GM12878 (cell line): Measurements from ENCODE around the gene DTNA. TPM values are rescaled to one million over a fixed set of nuclear protein-coding genes. Genes with fewer than 3 reads are reported as not detected.

ENCODE experiments used
- ATAC-seq: fragments of 200-7000 bp; cut with Tn5 transposase; 3 replicates; pipeline ENCODE4 v1.9.1; 2020; ENCODE audit warnings: mild to moderate bottlenecking, moderate library complexity
- BruUV-seq: library from RNA; stranded (reverse); fragments of 400-500 nt; replicated peaks from 2 replicates; lab custom pipeline; 2021; lab: Mats Ljungman, UMichigan
- CTCF ChIA-PET: fragments of 300-600 bp; sonication (Branson Sonifier 250); formaldehyde crosslinking; extraction: SDS; loops from one replicate; lab custom pipeline; 2021; ENCODE audit warnings: inconsistent platforms; lab: Yijun Ruan, JAX
- POLR2A ChIA-PET: fragments of 350-600 bp; formaldehyde crosslinking; extraction: SDS; loops from one replicate; lab custom pipeline; 2021; ENCODE audit warnings: inconsistent platforms; lab: Charles Lee
- RAD21 ChIA-PET: fragments of 300-600 bp; sonication (Branson Sonifier 250); formaldehyde crosslinking; loops from one replicate; lab custom pipeline; 2023; ENCODE audit warnings: antibody characterized with exemption; ENCODE audit not compliant: unreplicated experiment; lab: Charles Lee
- SMC1A ChIA-PET: fragments of 300-600 bp; sonication (Branson Sonifier 250); formaldehyde crosslinking; loops from one replicate; lab custom pipeline; 2023; ENCODE audit not compliant: unreplicated experiment, uncharacterized antibody; lab: Charles Lee
- DNase-seq: peaks from one replicate; pipeline ENCODE4 v3.0.0-alpha.2; 2011; ENCODE audit warnings: low read depth, low spot score
- FAIRE-seq: peaks from 3 replicates; lab custom pipeline; 2011; peaks lifted over from hg19 to GRCh38; lab: Jason Lieb, UNC
- H2AFZ ChIP-seq: 2 replicates; pipeline ENCODE4 v1.6.0; 2011; ENCODE audit warnings: low read depth, low read length, control low read depth; ENCODE audit not compliant: control insufficient read depth
- H3K27ac ChIP-seq: 2 replicates; pipeline ENCODE4 v1.5.1; 2011; ENCODE audit warnings: control low read depth; ENCODE audit not compliant: control insufficient read depth, insufficient read depth
- H3K27me3 ChIP-seq, 2 experiments: replicated peaks in 1 of 2; 2 replicates each; pipeline versions ENCODE4 v1.6.0 to v1.6.1; 2011; ENCODE audit warnings: low read length in 1 of 2; ENCODE audit not compliant: control insufficient read depth in 2 of 2, insufficient read depth in 2 of 2
- H3K36me3 ChIP-seq, 2 experiments: 2 replicates each; pipeline ENCODE4 v1.5.1; 2011; ENCODE audit warnings: low read length in 1 of 2; ENCODE audit not compliant: control insufficient read depth in 2 of 2, insufficient read depth in 2 of 2
- H3K4me1 ChIP-seq: 2 replicates; pipeline ENCODE4 v1.6.1; 2011; ENCODE audit warnings: mild to moderate bottlenecking, low read length, moderate library complexity, mixed read lengths; ENCODE audit not compliant: control insufficient read depth, insufficient read depth
- H3K4me2 ChIP-seq: 2 replicates; pipeline ENCODE4 v1.6.0; 2011; ENCODE audit warnings: control low read depth; ENCODE audit not compliant: control insufficient read depth, insufficient read depth
- H3K4me3 ChIP-seq: fragments of 200-600 bp; sonication (generic); 2 replicates; pipeline ENCODE4 v1.5.1; 2016
- H3K79me2 ChIP-seq: 2 replicates; pipeline ENCODE4 v1.6.0; 2011; ENCODE audit warnings: low read length; ENCODE audit not compliant: control insufficient read depth, insufficient read depth
- H3K9ac ChIP-seq: 2 replicates; pipeline ENCODE4 v1.8.0; 2011; ENCODE audit warnings: low read length, control low read depth, mixed read lengths; ENCODE audit not compliant: control insufficient read depth, insufficient read depth
- H3K9me3 ChIP-seq: replicated peaks from 3 replicates; pipeline ENCODE4 v1.5.1; 2011; ENCODE audit warnings: mild to moderate bottlenecking, low read length; ENCODE audit not compliant: control insufficient read depth, insufficient read depth
- H4K20me1 ChIP-seq: 2 replicates; pipeline ENCODE4 v1.6.0; 2011; ENCODE audit not compliant: control insufficient read depth, insufficient read depth
- CREM ChIP-seq: IDR thresholded peaks from 2 replicates; pipeline ENCODE4 v1.6.1; 2014; ENCODE audit warnings: antibody characterized with exemption, low read depth
- PAX5 ChIP-seq: IDR thresholded peaks from 2 replicates; pipeline ENCODE4 v1.6.1; 2011; ENCODE audit warnings: low read depth, low read length, borderline replicate concordance
- SREBF2 ChIP-seq: IDR thresholded peaks from 2 replicates; pipeline ENCODE4 v1.6.1; 2012; ENCODE audit warnings: mild to moderate bottlenecking, low read length
- WGBS: methylation state at CpG from one replicate; pipeline ENCODE4 v1.1.6; 2016; ENCODE audit warnings: low lambda C conversion rate; ENCODE audit not compliant: insufficient replicate concordance, insufficient coverage; ENCODE audit errors: missing lambda C conversion rate; 5-methylcytosine and 5-hydroxymethylcytosine counted together
- in situ Hi-C: fragments of 300-500 bp; cut with MboI; formaldehyde crosslinking; loops from 9 replicates; pipeline ENCODE4 v1.14.3; 2018; ENCODE audit warnings: mixed read lengths
- intact Hi-C: fragments of 100-400 bp; cut with micrococcal nuclease; formaldehyde crosslinking; loops from one replicate; pipeline ENCODE4 v1.14.2; 2022; ENCODE audit not compliant: unreplicated experiment
- polyA plus RNA-seq, 11 experiments: library from polyadenylated mRNA; depleted of rRNA in 4 of 11; unstranded in 6 of 11; stranded (reverse) in 5 of 11; fragments of >200 nt; fragmentation: Nextera tagmentation in 4 of 11; fragmentation: Illumina TruSeq in 1 of 11; extraction: Ambion mirVana in 4 of 11; extraction: Trizol in 1 of 11; gene quantifications; 1 replicate in 1 of 11; 2 replicates in 10 of 11; pipeline versions ENCODE4 v1.2.1 to v1.2.3, GENCODE V29; 2011 to 2016; ENCODE audit warnings: inconsistent platforms in 2 of 11, missing spikeins in 2 of 11, low read depth in 1 of 11
- total RNA-seq, 4 experiments: library from RNA; depleted of rRNA in 3 of 4; stranded (reverse); fragments of >200 nt in 3 of 4; fragmentation: Illumina TruSeq in 1 of 4; extraction: Trizol in 1 of 4; gene quantifications; 2 replicates each; pipeline versions ENCODE4 v1.2.1 to v1.2.3, GENCODE V29; 2013 to 2021
- TF ChIP-seq, protein P1 (sequence below): fragments of 450-650 bp; IDR thresholded peaks from 2 replicates; pipeline ENCODE4 v1.6.1; 2017; ENCODE audit warnings: borderline replicate concordance

The DTNA gene
- total and polyA plus RNA-seq, 10 of the 15 experiments (the other 5 are each of a cell fraction or from before 2014, with no cell fraction given), result 0.26 to 8.6 (median 0.53) TPM

DNA sequence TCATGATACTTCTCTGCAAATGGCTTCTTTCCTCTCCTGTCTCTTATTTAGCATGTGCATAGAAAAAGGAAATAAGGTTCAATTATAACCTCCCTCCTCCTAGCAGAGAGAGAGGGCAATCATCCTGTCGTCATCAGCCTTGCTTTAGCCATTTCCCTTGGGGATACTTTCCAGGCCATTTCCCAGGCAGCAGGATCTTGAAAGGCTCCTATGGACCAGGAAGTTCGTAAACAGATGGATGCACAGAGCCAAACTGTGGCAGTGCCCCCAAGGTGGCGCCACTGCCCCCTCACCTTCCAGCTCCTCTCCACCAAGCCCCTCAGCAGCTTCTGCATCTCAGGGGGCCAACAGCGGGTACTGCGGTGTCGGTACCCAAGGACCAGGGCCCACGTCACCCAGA is 157.4 kb downstream of the DTNA start:
- Histone ChIP-seq H3K27me3 (no peaks in the 10 kb centered on the region), H3K4me2 (no peak overlapping the region), H2AFZ (no peak overlapping the region), H3K9me3 (no peaks in the 10 kb centered on the region; the same call in 2 of the 3 replicates), H3K79me2 (no peaks in the 10 kb centered on the region), H3K4me3 (no peak overlapping the region), H3K4me1 (no peaks in the 10 kb centered on the region), H3K9ac (no peak overlapping the region), H3K36me3 (no peaks in the 10 kb centered on the region), H4K20me1 (no peaks in the 10 kb centered on the region), H3K27ac (no peak overlapping the region)
- WGBS, result 12% methylated on average over 7 of the region's 7 CpGs
- ChIA-PET POLR2A (no interaction called here), RAD21 (interaction anchor here (0.8 kb wide), 1 partner anchor 276 kb away, joined by 3 read pairs; no protein-coding TSS in a partner anchor), CTCF (interaction anchor here (1.1 to 1.9 kb wide), 4 partner anchors 14 to 276 kb away, joined by 3 to 9 read pairs (median 4); no protein-coding TSS in a partner anchor), SMC1A (interaction anchor here (0.7 kb wide), 1 partner anchor 83 kb away, joined by 4 read pairs; no protein-coding TSS in a partner anchor)
- BruUV-seq, result no TSS peak
- intact Hi-C loops (no loop called here), in situ Hi-C loops (no loop called here)
- no peak for FAIRE-seq
- DNase-seq, result no peak
- no peak for ATAC-seq
- TF ChIP-seq, protein P1, sequence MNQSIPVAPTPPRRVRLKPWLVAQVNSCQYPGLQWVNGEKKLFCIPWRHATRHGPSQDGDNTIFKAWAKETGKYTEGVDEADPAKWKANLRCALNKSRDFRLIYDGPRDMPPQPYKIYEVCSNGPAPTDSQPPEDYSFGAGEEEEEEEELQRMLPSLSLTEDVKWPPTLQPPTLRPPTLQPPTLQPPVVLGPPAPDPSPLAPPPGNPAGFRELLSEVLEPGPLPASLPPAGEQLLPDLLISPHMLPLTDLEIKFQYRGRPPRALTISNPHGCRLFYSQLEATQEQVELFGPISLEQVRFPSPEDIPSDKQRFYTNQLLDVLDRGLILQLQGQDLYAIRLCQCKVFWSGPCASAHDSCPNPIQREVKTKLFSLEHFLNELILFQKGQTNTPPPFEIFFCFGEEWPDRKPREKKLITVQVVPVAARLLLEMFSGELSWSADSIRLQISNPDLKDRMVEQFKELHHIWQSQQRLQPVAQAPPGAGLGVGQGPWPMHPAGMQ, result no peak
- TF ChIP-seq CREM, result no peak

DNA sequence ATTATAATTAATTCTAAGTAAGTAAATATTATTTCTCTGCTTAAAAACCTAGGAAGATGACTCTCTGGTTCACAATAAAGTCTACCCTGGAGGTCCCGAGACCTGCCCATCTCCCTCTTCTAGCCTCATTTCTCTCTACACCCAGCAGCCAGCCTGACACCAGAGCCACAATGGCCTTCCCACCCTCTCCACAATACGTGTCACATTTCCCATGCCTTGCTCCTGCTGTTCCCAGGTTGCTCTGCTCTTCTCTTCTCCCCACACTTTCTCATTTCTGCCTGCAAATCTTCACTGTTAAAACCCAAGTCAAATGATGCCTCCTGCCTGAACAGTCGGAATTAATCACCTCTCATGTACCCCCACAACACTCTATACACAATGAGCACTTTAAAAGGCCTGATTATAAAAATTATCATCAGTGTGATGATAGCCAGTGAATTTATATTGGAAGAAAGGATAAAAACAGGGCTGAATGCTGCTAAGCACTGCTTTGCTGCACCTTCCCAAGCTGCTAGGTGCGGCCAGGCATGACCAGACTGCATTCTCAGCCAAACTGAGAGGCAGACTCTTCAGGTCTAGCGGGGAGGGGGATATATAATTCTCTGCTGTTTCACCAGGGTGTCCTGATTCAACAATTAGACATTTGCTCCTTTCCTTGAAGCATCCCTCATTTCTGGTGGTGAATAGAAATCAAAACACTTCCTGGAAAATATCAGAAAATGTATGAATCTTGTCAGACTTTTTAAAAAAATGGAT is 160.6 kb downstream of the DTNA start:
- no peaks in the 10 kb centered on the region for H3K27me3 ChIP-seq
- H4K20me1 ChIP-seq, result no peaks in the 10 kb centered on the region
- H3K9me3 ChIP-seq, result no peaks in the 10 kb centered on the region; the same call in 2 of the 3 replicates
- H3K4me1 ChIP-seq, result no peaks in the 10 kb centered on the region
- H2AFZ ChIP-seq, result no peak overlapping the region
- RAD21 ChIA-PET, result no interaction called here
- DNase-seq, result no peak
- no peak for FAIRE-seq
- H3K4me2 ChIP-seq, result no peak overlapping the region
- POLR2A ChIA-PET, result no interaction called here
- no peaks in the 10 kb centered on the region for H3K36me3 ChIP-seq
- no peak overlapping the region for H3K9ac ChIP-seq
- BruUV-seq, result no TSS peak
- H3K4me3 ChIP-seq, result no peak overlapping the region
- SMC1A ChIA-PET, result interaction anchor here (0.6 kb wide), 1 partner anchor 170 kb away, joined by 3 read pairs; no protein-coding TSS in a partner anchor
- TF ChIP-seq SREBF2, result no peak
- TF ChIP-seq PAX5, result peak; percentile 66; the same call in 1 of the 2 replicates
- no peak overlapping the region for H3K27ac ChIP-seq
- H3K79me2 ChIP-seq, result no peaks in the 10 kb centered on the region
- 28% methylated on average over 5 of the region's 5 CpGs for WGBS
- intact Hi-C loops (no loop called here), in situ Hi-C loops (no loop called here)
- CTCF ChIA-PET, result no interaction called here
- ATAC-seq, result no peak
